Neuronal stem cell (in vitro differentiated cells): Measurements from ENCODE around the gene REG4.

ENCODE experiments used
- DNase-seq: peaks from one replicate; pipeline ENCODE4 v3.0.0-alpha.2; 2013; ENCODE audit warnings: low spot score
- H2AFZ ChIP-seq: one replicate; pipeline ENCODE4 v1.6.1; 2013; ENCODE audit warnings: mild to moderate bottlenecking, low read length, inconsistent platforms
- H2AK5ac ChIP-seq: 2 replicates; pipeline ENCODE4 v1.6.1; 2013; ENCODE audit warnings: low read depth, mild to moderate bottlenecking, inconsistent platforms, low read length, moderate library complexity, mixed read lengths
- H2BK120ac ChIP-seq: 2 replicates; pipeline ENCODE4 v1.6.1; 2013; ENCODE audit warnings: low read depth, mild to moderate bottlenecking, inconsistent platforms, low read length, moderate library complexity, mixed read lengths
- H2BK12ac ChIP-seq: one replicate; pipeline ENCODE4 v1.6.1; 2013; ENCODE audit warnings: low read length, inconsistent platforms
- H2BK15ac ChIP-seq: 2 replicates; pipeline ENCODE4 v1.6.1; 2013; ENCODE audit warnings: mild to moderate bottlenecking, low read length, inconsistent platforms, mixed read lengths
- H2BK5ac ChIP-seq: one replicate; pipeline ENCODE4 v1.6.1; 2013; ENCODE audit warnings: inconsistent platforms, mild to moderate bottlenecking, low read length, moderate library complexity
- H3K14ac ChIP-seq: one replicate; pipeline ENCODE4 v1.6.1; 2013; ENCODE audit warnings: low read length, inconsistent platforms
- H3K18ac ChIP-seq: 2 replicates; pipeline ENCODE4 v1.6.1; 2013; ENCODE audit warnings: low read length, inconsistent platforms
- H3K23ac ChIP-seq: 2 replicates; pipeline ENCODE4 v1.6.1; 2013; ENCODE audit warnings: low read depth, mild to moderate bottlenecking, mixed read lengths, low read length, inconsistent platforms; ENCODE audit not compliant: poor library complexity
- H3K27ac ChIP-seq: replicated peaks from 3 replicates; pipeline ENCODE4 v1.5.1; 2013; ENCODE audit warnings: low read length, inconsistent platforms
- H3K27me3 ChIP-seq, 3 experiments: 2 replicates each; pipeline ENCODE4 v1.6.1; 2013; ENCODE audit warnings: low read length in 3 of 3, mild to moderate bottlenecking in 2 of 3, inconsistent platforms in 1 of 3, low read depth in 1 of 3, mixed read lengths in 1 of 3, moderate library complexity in 1 of 3; ENCODE audit not compliant: control insufficient read depth in 3 of 3, insufficient read depth in 3 of 3
- H3K36me3 ChIP-seq, 2 donors: replicated peaks in 1 of 2; 2 replicates each; pipeline ENCODE4 v1.6.1; 2013; ENCODE audit warnings: low read length in 2 of 2; ENCODE audit not compliant: control insufficient read depth in 2 of 2, insufficient read depth in 2 of 2
- H3K4ac ChIP-seq: 2 replicates; pipeline ENCODE4 v1.6.1; 2013; ENCODE audit warnings: inconsistent platforms, mild to moderate bottlenecking, low read length, moderate library complexity
- H3K4me1 ChIP-seq, 2 donors: 1 replicate in 1 of 2; 2 replicates in 1 of 2; pipeline ENCODE4 v1.6.1; 2013; ENCODE audit warnings: low read length in 2 of 2, low read depth in 1 of 2; ENCODE audit not compliant: control insufficient read depth in 2 of 2, insufficient read depth in 1 of 2
- H3K4me2 ChIP-seq: one replicate; pipeline ENCODE4 v1.6.1; 2013; ENCODE audit warnings: mild to moderate bottlenecking, low read length, inconsistent platforms; ENCODE audit not compliant: insufficient read depth, poor library complexity, severe bottlenecking
- H3K4me3 ChIP-seq, 2 donors: 2 replicates each; pipeline ENCODE4 v1.5.1; 2013; ENCODE audit warnings: low read length in 2 of 2, mild to moderate bottlenecking in 2 of 2, inconsistent platforms in 1 of 2, moderate library complexity in 1 of 2
- H3K79me1 ChIP-seq: one replicate; pipeline ENCODE4 v1.6.1; 2013; ENCODE audit warnings: low read depth, mild to moderate bottlenecking, inconsistent platforms, low read length, moderate library complexity
- H3K9ac ChIP-seq: one replicate; pipeline ENCODE4 v1.6.1; 2013; ENCODE audit warnings: mild to moderate bottlenecking, low read depth, low read length, inconsistent platforms; ENCODE audit not compliant: poor library complexity
- H3K9me3 ChIP-seq, 2 donors: replicated peaks in 1 of 2; 2 replicates each; pipeline versions ENCODE3 to v1.6.1; 2013; ENCODE audit warnings: low read length in 2 of 2, mild to moderate bottlenecking in 2 of 2, inconsistent platforms in 1 of 2, low read depth in 1 of 2, mixed read lengths in 1 of 2, moderate library complexity in 1 of 2; ENCODE audit not compliant: control insufficient read depth in 2 of 2, insufficient read depth in 1 of 2
- H4K8ac ChIP-seq: one replicate; pipeline ENCODE4 v1.6.1; 2013; ENCODE audit warnings: low read depth, mild to moderate bottlenecking, inconsistent platforms, low read length, moderate library complexity
- H4K91ac ChIP-seq: one replicate; pipeline ENCODE4 v1.6.1; 2013; ENCODE audit warnings: low read length, low read depth, mild to moderate bottlenecking, inconsistent platforms; ENCODE audit not compliant: poor library complexity
- WGBS, 2 donors: extraction: QIAGEN DNeasy Blood & Tissue Kit; methylation state at CpG; one replicate each; pipeline ENCODE4 v1.1.7; 2013; ENCODE audit warnings: missing lambda C conversion rate in 2 of 2, mixed read lengths in 1 of 2; ENCODE audit not compliant: insufficient read length in 2 of 2, insufficient replicate concordance in 1 of 2; ENCODE audit errors: extremely low coverage in 2 of 2; 5-methylcytosine and 5-hydroxymethylcytosine counted together

REG4 gene

DNA sequence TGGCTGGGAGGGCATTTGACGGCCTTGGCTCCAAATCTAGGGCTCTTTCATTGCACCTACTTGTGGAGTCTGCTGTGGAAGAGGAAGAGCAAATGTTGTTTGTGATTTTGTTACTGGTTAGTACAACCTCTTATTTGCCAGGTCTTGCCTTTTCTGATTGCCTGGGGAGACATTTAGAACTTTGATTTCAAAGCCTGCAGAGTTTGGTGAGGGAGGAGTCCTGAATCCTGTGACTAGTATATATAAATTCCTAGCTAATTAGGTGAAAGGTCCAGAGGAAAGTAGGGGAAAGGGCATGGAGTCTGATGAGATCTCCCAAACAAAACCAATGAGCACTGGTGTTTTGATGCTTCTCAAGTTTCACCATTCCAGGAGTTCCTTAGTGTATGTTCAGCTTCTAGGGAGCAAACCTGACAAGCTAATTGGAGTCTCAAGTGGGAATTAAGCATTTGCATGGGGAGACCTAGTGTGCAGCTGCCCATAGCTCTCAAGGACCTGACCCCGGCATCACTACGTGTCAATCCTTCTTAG is 37.5 kb downstream of the REG4 start:
- Histone ChIP-seq H2AK5ac (no peak overlapping the region), H4K8ac (no peak overlapping the region), H2BK15ac (no peak overlapping the region), H2BK120ac (no peak overlapping the region), H2BK5ac (no peak overlapping the region), H3K27ac (peak overlapping the region; percentile 86), H2BK12ac (no peak overlapping the region), H3K23ac (no peak overlapping the region), H3K9me3 (no peaks in the 10 kb centered on the region), H3K4me3 (no peak overlapping the region), H3K9ac (no peak overlapping the region), H3K4ac (no peak overlapping the region), H3K27me3 (peaks cover 0 to 35% (median 0%) of the 10 kb centered on the region in 3 experiments), H3K79me1 (no peaks in the 10 kb centered on the region), H3K14ac (no peak overlapping the region), H3K4me2 (peak overlapping the region; percentile 35), H3K36me3 (no peaks in the 10 kb centered on the region), H3K18ac (no peak overlapping the region), H4K91ac (no peak overlapping the region), H2AFZ (no peak overlapping the region), H3K4me1 (peaks cover 0 to 26% of the 10 kb centered on the region in 2 donors)
- WGBS, 2 donors, result no CpG with 5 or more reads among the region's 3 CpGs
- peak; percentile 89 for DNase-seq

- Histone ChIP-seq H2BK15ac (no peak overlapping the region), H3K14ac (no peak overlapping the region), H4K8ac (no peak overlapping the region), H3K9ac (no peak overlapping the region), H2AFZ (no peak overlapping the region), H2BK5ac (no peak overlapping the region), H3K79me1 (no peaks in the 10 kb centered on the region), H3K36me3 (no peaks in the 10 kb centered on the region), H2BK12ac (no peak overlapping the region), H4K91ac (no peak overlapping the region), H3K4ac (no peak overlapping the region), H3K4me2 (no peak overlapping the region), H3K18ac (no peak overlapping the region), H2AK5ac (no peak overlapping the region), H3K9me3 (no peaks in the 10 kb centered on the region), H2BK120ac (no peak overlapping the region), H3K23ac (no peak overlapping the region), H3K27ac (no peak overlapping the region), H3K27me3 (peaks cover 0 to 45% (median 0%) of the 10 kb centered on the region in 3 experiments), H3K4me1 (peaks cover 0 to 33% of the 10 kb centered on the region in 2 donors), H3K4me3 (no peak overlapping the region)
- no CpG with 5 or more reads among the region's 2 CpGs for whole genome bisulfite sequencing, 2 donors
- no peak for DNase-seq
Observed at GRCh38 chr1:119772298-119772697, 39.0 kb downstream of the REG4 start.

- Histone ChIP-seq H3K9me3 (no peaks in the 10 kb centered on the region), H2BK12ac (no peak overlapping the region), H3K4me2 (no peak overlapping the region), H4K8ac (no peak overlapping the region), H3K9ac (no peak overlapping the region), H4K91ac (no peak overlapping the region), H3K79me1 (no peaks in the 10 kb centered on the region), H3K4me1 (peaks cover 0 to 33% of the 10 kb centered on the region in 2 donors), H2BK5ac (no peak overlapping the region), H2AFZ (no peak overlapping the region), H3K36me3 (no peaks in the 10 kb centered on the region), H3K4me3 (no peak overlapping the region), H2AK5ac (no peak overlapping the region), H3K27ac (no peak overlapping the region), H3K18ac (no peak overlapping the region), H3K23ac (no peak overlapping the region), H3K14ac (no peak overlapping the region), H3K4ac (no peak overlapping the region), H3K27me3 (peaks cover 0 to 50% (median 0%) of the 10 kb centered on the region in 3 experiments), H2BK15ac (no peak overlapping the region), H2BK120ac (no peak overlapping the region)
- no CpG with 5 or more reads among the region's 3 CpGs for WGBS, 2 donors
- no peak for DNase-seq
Observed at GRCh38 chr1:119771770-119772169, 39.5 kb downstream of the REG4 start.

DNA sequence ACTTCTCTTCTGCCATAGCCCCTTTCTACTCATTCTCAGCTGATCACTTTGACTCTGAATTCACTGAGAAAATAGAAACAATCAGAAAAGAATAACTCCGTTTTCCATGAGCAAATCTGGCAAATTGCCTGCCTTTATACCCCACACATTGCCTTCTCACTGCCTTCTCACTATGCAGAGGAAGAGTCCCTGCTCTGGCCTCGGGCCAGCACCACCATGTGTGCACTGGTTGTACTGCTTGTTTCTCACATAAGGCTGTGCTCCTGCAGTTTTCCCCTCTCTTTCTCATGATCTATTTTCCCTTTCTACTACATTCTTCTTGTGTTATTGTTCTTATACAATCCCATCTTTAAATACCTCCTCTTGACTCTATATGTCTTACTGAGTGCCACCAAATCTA is 40.2 kb downstream of the REG4 start:
- Histone ChIP-seq H3K27ac (no peak overlapping the region), H3K14ac (no peak overlapping the region), H3K4me2 (no peak overlapping the region), H3K79me1 (no peaks in the 10 kb centered on the region), H2BK5ac (no peak overlapping the region), H3K4ac (no peak overlapping the region), H4K91ac (no peak overlapping the region), H3K18ac (no peak overlapping the region), H2BK15ac (no peak overlapping the region), H3K4me1 (peaks cover 0 to 33% of the 10 kb centered on the region in 2 donors), H3K9me3 (no peaks in the 10 kb centered on the region), H3K9ac (no peak overlapping the region), H4K8ac (no peak overlapping the region), H3K23ac (no peak overlapping the region), H3K27me3 (peaks cover 0 to 53% (median 0%) of the 10 kb centered on the region in 3 experiments), H2AK5ac (no peak overlapping the region), H2AFZ (no peak overlapping the region), H2BK12ac (no peak overlapping the region), H2BK120ac (no peak overlapping the region), H3K4me3 (no peak overlapping the region), H3K36me3 (no peaks in the 10 kb centered on the region)
- WGBS, 2 donors, result no CpG with 5 or more reads among the region's 2 CpGs
- no peak for DNase-seq
